ENCODE data around the gene ITGA1.

Gene ITGA1

DNA sequence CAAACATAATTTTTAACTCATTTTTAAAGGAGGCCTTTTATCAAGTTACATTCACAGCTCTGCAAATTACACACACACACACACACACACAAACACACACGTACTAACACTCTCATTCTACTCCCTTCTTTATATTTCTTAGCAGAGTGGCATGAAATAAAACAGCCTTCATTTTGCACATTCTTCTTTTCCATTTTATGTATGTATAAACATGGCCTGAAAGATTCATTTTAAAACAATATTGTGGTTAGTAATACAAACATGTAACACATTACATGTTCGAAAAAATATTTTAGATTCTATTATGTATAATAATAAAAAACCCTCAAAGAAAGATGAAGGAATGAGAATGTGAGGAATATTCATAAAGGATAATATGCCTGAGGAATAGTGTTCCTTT is 115.4 kb downstream of the ITGA1 start:
- intact Hi-C loops (cut with DNase I; ENCODE audit: low total_unique reads): no loop called here
- Histone ChIP-seq H3K9me3 (no peaks in the 10 kb centered on the region), H3K36me3 (peaks cover 0 to 22% (median 9%) of the 10 kb centered on the region in 3 donors), H3K27ac (peak overlapping the region; percentile 61), H3K27me3 (no peaks in the 10 kb centered on the region), H3K4me1 (peaks cover 0 to 48% (median 7%) of the 10 kb centered on the region in 4 donors), H3K4me3 (no peak overlapping the region)
- TF ChIP-seq, protein P1, sequence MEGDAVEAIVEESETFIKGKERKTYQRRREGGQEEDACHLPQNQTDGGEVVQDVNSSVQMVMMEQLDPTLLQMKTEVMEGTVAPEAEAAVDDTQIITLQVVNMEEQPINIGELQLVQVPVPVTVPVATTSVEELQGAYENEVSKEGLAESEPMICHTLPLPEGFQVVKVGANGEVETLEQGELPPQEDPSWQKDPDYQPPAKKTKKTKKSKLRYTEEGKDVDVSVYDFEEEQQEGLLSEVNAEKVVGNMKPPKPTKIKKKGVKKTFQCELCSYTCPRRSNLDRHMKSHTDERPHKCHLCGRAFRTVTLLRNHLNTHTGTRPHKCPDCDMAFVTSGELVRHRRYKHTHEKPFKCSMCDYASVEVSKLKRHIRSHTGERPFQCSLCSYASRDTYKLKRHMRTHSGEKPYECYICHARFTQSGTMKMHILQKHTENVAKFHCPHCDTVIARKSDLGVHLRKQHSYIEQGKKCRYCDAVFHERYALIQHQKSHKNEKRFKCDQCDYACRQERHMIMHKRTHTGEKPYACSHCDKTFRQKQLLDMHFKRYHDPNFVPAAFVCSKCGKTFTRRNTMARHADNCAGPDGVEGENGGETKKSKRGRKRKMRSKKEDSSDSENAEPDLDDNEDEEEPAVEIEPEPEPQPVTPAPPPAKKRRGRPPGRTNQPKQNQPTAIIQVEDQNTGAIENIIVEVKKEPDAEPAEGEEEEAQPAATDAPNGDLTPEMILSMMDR (IDR thresholded peaks at IDR 0.05): no peak
- DNase-seq: no peak

DNA sequence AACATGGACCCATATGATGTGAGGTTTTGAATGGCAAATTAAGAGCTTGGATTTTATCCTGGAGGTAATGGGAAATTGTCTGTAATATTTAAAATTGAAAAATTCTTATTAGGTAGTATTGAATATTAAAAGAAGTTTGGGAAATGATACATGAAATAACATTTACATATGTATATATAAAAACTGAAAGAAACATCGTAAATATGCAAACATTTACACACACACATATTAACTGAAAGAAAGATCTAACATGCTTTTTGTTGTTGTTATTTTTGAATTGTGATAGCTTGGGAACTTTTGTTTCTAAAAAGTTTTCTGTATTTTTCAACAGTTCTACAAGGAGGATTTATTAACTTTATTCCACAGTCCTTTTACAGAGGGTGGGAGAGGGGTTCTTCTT is 118.6 kb downstream of the ITGA1 start:
- TF ChIP-seq, protein P1 (IDR thresholded peaks at IDR 0.05): no peak
- H3K27ac ChIP-seq: peak overlapping the region in 1 of 2 donors; percentile 14
- H3K4me3 ChIP-seq: no peak overlapping the region
- intact Hi-C loops (cut with DNase I; ENCODE audit: low total_unique reads): no loop called here
- H3K27me3 ChIP-seq: no peaks in the 10 kb centered on the region
- peaks cover 0 to 6% (median 0%) of the 10 kb centered on the region in 3 donors for H3K36me3 ChIP-seq
- peaks cover 0 to 53% (median 7%) of the 10 kb centered on the region in 4 donors for H3K4me1 ChIP-seq
- no peaks in the 10 kb centered on the region for H3K9me3 ChIP-seq
- DNase-seq: no peak

DNA sequence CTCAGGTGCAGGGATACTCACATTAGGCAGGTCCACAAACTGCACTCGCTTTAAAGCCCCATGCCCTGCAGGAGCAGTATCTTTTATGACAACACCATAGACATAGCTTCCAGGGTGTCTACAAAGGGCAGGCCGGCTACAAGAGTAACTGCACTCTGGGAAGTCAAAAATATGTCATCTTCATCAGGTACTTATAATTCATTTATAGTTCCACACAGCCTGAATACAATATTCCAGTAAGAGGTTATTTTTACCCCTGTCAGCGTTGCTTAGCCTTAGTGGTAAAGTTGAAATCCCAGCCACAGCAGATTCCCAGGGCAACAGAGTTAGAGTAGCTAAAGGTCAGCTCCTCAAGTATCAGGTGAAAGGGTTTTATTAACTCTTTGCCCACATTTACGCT is 119.1 kb downstream of the ITGA1 start:
- TF ChIP-seq, protein P1 (IDR thresholded peaks at IDR 0.05): no peak
- peak overlapping the region in 1 of 2 donors; percentile 14 for H3K27ac ChIP-seq
- no peak for DNase-seq

DNA sequence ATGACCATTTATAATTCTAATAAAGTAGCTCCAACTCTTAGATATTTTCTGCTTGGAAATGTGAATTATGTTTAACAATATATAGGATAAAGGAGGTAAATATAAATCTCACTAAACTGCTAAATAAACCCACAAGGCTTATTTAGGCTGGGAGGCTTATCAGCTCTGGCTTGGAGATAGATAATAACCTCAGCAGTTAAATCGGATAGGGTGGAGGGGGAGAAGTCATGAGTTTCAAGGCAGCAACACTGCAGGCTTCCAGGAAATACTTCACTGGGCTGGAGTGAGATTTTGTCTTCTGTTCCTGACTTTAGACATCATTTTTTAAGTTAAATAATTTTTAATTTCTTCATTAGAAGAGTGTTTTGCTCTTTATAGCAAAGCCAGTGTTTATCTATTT is 121.5 kb downstream of the ITGA1 start:
- DNase-seq: no peak
- intact Hi-C loops (cut with DNase I; ENCODE audit: low total_unique reads): no loop called here
- Histone ChIP-seq H3K36me3 (peaks cover 0 to 6% (median 0%) of the 10 kb centered on the region in 3 donors), H3K4me1 (peaks cover 0 to 26% (median 0%) of the 10 kb centered on the region in 4 donors), H3K9me3 (no peaks in the 10 kb centered on the region), H3K4me3 (no peak overlapping the region), H3K27me3 (no peaks in the 10 kb centered on the region), H3K27ac (peak overlapping the region; percentile 16 to 69)
- TF ChIP-seq, protein P1 (IDR thresholded peaks at IDR 0.05): no peak

More for the DNA sequence above, 119.1 kb downstream of the ITGA1 start:
- intact Hi-C loops (cut with DNase I; ENCODE audit: low total_unique reads): no loop called here
- H3K4me1 ChIP-seq: peaks cover 0 to 48% (median 7%) of the 10 kb centered on the region in 4 donors
- peaks cover 0 to 6% (median 0%) of the 10 kb centered on the region in 3 donors for H3K36me3 ChIP-seq
- H3K9me3 ChIP-seq: no peaks in the 10 kb centered on the region
- no peaks in the 10 kb centered on the region for H3K27me3 ChIP-seq
- H3K4me3 ChIP-seq: no peak overlapping the region

- TF ChIP-seq, protein P1 (IDR thresholded peaks at IDR 0.05): no peak
- H3K4me3 ChIP-seq: no peak overlapping the region
- peak overlapping the region; percentile 16 to 69 for H3K27ac ChIP-seq
- DNase-seq: no peak
- intact Hi-C loops (cut with DNase I; ENCODE audit: low total_unique reads): loop anchor here (10.0 kb wide), 1 partner anchor 215 kb away; no protein-coding TSS in a partner anchor
- H3K27me3 ChIP-seq: no peaks in the 10 kb centered on the region
- peaks cover 0 to 30% (median 2%) of the 10 kb centered on the region in 4 donors for H3K4me1 ChIP-seq
- H3K9me3 ChIP-seq: no peaks in the 10 kb centered on the region
- peaks cover 0 to 6% (median 0%) of the 10 kb centered on the region in 3 donors for H3K36me3 ChIP-seq
Observed at GRCh38 chr5:52910071-52910470, 122.4 kb downstream of the ITGA1 start.
